UCSD-AML1 (cell line): ENCODE data around the gene CERT1.
"Not testable (repeated sequence)": the region's sequence is repeated elsewhere in the genome, so short reads cannot be mapped to it uniquely, and the experiment has no call there.

Experiments
- DNase-seq: peaks from one replicate; lab custom pipeline; 2025; ENCODE audit not compliant: unreplicated experiment; lab: John Stamatoyannopoulos, UW

Gene CERT1

DNA sequence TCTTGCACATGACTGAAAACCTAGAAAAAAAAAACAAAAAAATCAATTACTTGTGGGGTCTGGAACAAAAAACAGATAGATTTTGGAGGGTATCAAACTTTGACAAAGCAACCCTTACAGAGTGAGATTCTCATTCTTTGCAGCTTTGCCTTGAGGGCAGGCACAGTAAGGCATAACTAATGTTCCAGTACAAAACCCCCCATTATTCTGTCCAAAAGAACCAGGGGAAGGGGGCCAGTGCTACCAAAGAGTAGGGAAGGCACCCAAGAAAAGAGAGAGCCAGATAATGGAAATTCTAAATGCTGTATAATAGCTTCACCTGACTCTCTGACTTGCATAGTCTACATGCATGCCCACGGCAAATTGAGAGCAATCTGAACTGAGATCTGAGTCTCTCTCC is 13.2 kb upstream of the CERT1 start:
- DNase-seq: no peak

DNA sequence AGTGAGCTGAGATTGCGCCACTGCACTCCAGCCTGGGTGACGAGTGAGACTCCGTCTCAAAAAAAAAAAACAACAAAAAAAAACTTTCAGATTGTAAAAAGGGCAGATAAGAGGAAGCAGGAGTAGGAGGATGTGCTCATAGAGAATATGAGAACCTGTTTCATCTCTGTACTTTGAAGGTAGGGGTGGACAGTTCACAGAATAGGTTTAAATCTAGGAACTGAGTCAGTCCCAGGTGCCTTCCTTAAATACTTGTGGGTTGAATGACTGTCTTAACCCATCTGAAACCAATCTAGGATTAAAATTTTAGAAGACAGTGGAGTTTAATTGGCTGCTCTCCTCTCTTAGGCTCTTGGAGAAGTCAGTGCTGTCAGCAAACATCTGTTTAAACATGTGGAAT is 12.6 kb upstream of the CERT1 start:
- DNase-seq: no peak

DNA sequence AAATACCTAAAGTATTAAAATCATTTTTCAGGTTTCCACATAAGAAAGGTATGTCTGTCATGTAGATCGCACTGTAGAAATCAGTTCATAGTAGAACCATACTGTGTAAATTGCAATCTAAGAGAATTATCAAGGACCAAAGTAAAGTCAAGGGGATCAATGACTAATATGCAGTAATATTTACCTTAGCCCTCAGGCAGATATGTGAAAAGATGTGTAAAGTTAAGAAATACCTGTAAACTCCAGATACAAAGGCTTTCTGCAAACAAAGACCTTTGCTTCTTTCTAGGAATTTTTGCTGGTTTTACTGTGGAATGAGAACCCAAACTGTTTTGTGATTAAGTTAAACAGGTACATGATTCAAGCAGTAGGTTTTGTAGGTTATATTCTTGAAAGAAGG is 11.8 kb upstream of the CERT1 start:
- DNase-seq: no peak

DNA sequence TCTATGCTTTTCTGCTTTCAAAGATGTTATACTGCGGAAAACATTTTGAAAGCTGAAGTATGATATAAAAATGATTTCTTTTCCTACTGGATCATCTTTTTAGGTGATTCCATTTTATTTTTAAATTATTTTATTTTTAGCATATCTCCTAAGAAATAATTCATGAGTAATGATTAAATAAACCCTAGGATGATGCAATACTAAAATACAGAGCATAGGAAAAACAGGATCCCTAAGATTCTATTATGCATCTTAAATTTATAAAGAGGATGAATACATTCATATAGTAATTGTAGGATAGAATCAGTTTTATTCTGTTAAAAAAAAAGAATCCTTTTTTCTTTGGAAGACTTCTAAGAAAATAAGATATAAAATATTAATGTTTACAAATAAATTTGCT is 11.1 kb upstream of the CERT1 start:
- DNase-seq: no peak

DNA sequence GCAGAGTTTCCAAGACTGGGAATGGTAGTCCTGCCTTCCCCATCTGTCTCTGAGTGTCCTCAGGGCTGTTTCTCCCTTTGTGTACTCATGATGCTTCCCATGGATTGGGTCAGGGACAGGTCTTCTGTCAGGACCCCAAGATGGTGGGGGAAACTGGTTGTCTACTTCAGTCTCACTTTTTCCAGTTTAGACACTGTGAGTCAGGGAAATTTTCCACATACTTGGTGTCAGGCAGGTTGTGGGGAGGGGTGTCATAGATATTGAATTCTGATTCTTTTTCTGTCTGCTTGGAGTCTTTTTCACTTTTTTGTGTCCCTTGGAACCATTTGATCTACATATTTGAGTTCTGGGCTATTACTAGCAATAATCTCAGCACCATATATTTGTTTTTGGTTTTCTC is 10.6 kb upstream of the CERT1 start:
- DNase-seq: no peak

DNA sequence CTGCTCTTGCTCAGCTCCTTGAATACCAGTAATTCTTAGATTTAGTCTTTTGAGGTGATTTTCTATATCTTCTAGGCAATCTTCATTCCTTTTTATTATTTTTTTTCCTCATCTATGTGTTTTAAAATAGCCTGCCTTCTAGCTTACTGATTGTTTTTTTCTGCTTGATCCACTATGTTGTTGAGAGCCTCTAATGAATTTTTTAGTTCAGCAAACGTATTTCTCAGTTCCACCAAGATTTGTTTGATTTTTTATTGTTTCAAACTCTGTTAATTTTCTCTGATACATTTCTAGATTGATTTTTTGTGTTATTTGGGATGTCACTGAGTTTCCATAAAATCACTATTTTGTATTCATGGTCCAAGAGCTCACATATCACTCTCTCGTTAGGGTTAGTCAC is 9.8 kb upstream of the CERT1 start:
- DNase-seq: no peak

DNA sequence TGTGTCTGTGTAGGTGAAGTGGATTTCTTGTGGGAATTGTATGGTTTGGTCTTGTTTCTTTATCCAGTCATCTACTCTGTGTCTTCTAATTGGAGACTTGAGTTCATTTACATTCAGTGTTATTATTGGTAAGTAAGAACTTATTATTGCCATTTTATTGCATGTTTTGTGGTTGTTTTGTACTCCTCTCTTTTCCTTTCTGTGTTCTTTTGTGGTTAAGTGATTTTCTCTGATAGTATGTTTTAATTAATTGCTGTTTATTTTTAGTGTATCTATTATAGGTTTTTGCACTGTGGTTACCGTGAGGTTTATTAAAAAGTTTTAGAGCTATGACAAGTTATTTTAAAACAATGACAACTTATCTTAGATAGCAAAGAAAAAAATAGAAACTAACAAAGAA is 8.3 kb upstream of the CERT1 start:
- DNase-seq: no peak

DNA sequence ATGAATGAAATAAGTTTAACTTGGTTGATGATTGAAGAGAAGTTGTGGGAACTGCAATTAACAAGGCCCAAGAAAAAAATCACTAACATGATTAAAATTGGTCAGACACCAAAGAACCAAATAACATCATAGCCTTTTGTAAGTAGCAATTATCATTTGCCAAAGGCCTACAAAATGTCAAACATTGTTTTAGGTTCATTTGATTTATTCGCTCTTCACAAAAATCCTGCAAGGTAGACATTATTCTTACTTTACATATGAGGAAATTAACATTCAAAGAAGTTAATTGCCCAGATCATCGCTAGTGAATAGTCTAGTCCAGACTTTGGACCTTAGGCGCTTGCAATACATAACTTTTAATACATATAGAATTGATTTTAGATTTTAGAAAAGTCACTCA is 2.9 kb upstream of the CERT1 start:
- no peak for DNase-seq

DNA sequence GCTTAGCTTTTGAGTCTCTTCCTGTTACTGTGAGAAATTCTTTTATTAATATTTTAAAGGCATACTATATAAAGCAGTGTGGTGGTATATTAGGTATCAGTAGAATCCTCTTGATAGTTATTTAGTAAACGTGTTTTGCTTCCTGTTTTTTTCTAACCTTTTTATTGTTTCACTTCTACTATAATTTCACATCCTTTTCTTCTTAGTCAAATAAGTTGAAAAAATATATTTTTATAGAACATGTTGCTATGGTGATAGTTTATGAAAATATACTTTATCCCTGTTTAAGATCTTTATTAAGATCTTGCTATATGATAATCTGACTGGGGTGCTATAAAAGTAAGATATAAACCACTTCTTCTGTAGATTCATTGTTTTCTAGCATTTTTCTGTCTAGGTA is 2.4 kb upstream of the CERT1 start:
- no peak for DNase-seq

DNA sequence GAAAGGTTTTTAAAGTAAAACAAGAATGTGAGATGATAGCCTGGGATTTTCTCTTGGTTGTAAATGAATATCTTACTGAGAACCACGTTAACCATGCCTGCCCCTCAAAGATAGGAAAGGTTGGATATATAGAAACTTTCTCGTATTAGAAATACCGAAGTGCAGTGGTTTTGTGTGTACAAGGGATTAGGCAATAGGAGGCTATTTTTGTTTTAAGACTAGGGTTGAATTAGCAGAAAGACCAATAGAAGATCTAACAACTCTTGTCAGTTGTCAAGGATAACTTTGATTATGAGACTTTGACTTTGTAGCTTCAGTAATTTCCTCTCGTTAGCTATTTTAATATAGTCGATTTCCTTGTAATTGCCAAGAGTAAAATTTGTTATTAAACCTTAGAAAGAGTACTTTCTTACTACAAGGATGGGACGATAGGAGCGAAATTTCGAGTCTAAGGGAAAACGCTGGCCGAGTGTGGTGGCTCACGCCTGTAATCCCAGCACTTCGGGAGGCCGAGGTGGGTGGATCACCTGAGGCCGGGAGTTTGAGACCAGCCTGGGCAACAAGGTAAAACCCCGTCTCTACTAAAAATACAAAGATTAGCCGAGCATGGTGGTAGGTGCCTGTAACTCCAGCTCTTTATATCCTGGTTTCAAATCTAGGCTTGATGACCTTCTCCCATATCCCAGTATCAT is 1.1 kb upstream of the CERT1 start:
- no peak for DNase-seq

DNA sequence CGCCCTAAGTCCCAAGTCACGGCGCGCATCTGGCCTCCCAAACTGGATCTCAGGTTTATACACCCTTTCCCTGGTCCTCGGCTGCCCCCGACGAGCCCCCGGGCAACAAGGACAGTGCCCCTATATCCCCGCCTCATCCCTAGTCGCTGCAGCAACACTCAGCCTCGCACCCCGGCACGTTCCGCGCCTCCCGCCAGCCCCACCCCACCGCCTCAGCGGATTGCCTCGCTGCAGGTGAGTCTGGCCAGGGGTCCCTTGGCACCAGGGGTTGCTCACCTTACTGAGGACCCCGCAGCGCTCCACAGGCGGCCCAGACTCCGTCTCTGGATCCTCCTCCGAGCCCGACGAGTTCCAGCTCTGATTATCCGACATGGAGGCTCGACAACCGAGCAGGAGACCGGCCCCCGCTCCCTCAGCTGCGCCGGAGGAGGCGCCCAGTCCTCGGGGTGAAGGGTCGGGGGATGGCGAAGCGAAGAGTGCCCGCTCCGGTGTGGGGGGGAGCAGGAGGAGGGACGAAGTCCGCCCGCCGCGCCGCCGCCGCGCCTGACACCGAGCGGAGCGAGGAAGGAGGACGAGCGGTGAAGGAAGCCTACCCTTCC is 494 bp downstream of the CERT1 start:
- peak; percentile 51 for DNase-seq

DNA sequence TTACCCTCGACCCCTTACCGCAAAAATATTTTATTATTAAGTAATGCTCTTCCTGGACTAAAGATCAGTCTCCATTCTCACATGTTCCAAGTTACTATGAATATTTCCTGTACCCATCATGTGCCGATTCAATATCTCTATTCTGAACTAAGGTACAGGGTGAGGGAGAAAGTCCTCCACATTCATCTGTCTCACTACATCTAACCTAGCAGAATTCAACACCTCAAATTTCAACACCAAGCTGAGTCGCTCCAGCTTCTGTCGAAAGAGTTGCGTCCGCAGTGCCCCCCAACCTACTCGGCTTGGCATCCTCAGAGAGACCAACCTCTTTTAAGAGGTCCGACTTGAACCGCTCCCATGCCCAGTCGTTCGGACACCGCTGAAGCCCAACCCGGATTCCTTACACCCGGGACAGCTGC is 1.0 kb downstream of the CERT1 start:
- no peak for DNase-seq

DNA sequence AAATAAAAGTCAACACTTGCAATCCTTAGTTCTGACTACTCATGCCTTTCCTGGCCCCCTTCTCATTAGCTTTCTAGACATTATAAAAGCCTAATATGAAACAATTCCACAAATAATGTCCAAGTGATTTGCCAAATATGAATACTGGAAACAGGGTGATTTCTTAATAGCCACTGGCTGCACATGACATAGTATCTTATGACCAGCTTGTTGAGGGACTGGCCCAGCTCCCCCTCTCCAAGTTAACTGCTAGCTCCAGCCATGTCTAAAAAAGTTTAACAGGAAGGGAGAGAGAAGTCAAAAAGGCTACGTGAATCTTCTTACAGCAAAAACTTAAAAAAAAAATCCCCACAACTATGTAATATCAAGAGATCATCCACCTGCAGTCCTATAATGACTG is 1.5 kb downstream of the CERT1 start:
- DNase-seq: no peak

DNA sequence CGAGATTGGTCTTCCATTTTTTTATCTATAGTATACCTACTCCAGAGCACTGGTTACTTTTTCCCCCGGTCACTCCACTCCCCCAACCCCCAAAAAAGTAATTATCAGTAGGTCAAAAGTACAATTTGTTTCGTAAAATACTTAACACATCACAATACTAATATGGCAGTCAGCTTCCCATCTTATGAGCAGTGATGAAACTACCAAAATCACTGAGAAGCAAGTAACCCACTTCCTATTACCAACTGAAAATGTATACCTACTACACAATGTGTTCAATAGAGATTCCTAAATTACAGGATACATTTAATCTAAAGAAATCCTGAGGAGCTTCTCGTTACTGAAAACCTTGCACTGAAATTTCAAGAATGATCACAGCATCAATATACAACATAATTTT is 1.9 kb downstream of the CERT1 start:
- DNase-seq: no peak

DNA sequence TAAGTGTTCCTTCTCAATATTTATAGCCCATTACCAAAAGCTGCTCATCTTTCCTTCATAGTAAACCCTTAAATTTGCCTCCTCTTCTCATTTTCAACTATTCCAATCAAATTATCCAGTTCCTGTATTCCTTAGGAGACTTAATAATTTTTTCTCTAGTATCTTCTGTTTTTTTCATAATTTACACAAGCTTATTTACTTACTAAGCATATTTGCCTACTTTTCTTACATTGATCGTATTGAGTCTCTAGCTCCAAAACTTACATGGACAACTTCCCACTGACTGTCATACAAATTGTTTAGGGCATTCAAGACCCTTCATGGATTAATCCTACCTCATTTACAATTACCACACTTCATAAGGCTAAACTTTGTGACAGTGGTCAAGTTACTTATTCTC is 3.6 kb downstream of the CERT1 start:
- no peak for DNase-seq

DNA sequence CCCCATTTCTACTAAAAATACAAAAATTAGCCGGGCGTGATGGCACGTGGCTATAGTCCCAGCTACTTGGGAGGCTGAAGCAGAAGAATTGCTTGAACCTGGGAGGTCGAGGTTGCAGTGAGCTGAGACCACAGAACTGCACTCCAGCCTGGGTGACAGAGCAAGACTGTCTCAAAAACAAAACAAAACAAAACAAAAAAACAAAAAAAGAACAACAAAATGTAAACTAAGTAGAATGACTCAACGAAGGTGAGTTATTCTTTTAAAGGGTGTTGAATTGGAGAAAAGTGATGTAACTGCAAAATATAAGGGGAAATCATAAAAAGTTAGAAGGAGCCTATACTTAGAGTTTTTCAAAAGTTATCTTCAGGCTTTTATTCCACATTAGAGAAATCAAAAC is 6.3 kb downstream of the CERT1 start:
- DNase-seq: not testable (repeated sequence)

DNA sequence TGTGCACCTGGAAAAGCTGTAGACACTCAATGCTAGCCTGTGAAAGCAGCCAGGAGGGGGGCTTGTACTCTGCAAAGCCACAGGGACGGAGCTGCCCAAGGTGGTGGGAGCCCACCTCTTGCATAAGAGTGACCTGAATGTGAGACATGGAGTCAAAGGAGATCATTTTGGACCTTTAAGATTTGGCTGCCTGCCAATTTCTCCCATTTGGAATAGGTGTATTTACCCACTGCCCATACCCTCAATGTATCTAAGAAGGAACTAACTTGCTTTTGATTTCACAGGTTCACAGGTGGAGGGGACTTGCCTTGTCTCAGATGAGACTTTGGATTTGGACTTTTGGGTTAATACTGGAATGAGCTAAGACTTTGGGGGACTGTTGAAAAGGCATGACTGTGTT is 12.6 kb downstream of the CERT1 start:
- not testable (repeated sequence) for DNase-seq

DNA sequence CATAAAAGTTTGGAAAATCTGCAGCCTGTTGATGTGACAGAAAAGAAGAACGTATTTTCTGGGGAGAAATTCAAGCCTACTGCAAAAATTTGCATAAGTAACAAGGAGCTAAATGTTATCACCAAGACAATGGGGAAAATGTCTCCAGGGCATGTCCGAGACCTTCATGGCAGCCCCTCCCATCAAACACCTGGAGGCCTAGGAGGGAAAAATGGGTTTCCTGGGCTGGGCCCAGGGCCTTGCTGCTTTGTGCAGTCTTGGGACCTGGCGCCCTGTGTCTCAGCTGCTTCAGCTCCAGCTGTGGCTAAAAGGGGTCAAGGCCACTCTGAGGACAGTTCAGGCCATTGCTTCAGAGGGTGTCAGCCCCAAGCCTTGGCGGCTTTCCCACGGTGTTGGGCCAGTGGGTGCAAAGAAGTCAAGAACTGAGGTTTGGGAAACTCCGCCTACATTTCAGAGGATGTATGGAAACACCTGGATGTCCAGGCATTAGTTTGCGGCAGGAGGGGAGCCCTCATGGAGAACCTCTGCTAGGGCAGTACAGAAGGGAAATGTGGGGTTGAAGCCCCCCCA is 13.1 kb downstream of the CERT1 start:
- no peak for DNase-seq

DNA sequence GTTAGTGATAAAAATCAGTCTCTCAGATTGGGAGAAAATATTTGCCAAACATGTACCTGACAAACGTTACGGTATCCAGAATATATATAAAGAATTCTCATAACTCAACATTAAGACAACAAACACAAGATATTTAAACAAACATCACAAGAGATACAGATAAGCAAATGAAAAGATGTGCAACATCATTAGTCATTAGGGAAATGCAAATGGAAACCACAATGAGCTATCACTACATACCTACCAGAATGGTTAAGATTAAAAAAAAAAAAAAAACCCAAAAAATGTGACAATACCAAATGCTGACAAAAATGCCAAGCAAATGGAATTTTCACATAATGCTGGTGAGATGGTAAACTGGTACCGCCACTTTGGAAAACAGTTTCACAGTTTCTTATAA is 15.4 kb downstream of the CERT1 start:
- no peak for DNase-seq

DNA sequence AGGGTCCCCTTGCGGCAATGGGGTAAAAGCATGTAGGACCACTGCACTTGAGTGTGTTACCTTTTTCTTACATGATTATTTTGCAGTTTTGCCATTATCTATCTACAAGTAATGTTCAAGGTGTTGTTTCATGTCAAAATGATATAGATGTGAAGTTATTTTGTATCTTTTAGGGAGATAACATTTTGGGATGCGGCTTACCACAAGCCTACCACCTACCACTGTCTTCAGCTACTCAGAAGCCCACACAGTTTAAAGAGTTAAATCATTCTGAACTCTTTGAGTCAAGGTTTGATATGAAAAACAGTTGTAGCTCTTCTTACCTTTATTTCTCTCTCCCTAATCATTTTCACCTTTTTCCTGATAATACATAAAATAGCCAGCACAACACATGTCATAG is 19.8 kb downstream of the CERT1 start:
- no peak for DNase-seq

DNA sequence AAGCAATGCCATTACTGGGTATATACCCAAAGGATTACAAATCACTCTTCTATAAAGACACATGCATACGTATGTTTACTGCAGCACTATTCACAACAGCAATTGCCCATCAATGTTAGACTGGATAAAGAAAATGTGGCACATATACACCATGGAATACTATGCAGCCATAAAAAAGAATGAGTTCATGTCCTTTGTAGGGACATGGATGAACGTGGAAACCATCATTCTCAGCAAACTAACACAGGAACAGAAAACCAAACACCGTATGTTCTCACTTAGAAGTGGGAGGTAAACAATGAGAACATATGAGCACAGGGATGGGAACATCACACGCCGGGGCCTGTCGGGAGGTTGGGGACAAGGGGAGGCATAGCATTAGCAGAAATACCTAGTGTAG is 21.6 kb downstream of the CERT1 start:
- not testable (repeated sequence) for DNase-seq

DNA sequence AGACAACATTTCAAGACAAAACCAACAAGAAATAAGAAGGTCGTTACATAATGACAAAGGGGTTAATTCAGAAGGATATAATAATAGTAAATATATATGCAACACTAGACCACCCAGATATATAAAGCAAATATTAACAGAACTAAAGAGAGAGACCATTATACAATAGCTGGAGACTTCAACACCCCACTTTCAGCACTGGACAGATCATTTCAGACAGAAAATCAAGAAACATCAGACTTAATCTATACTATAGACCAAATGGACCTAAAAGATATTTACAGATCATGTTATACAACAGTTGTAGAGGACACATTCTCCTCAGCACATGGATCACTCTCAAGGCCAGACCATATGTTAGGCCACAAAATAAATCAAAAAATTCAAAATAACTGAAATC is 26.8 kb downstream of the CERT1 start:
- DNase-seq: no peak

DNA sequence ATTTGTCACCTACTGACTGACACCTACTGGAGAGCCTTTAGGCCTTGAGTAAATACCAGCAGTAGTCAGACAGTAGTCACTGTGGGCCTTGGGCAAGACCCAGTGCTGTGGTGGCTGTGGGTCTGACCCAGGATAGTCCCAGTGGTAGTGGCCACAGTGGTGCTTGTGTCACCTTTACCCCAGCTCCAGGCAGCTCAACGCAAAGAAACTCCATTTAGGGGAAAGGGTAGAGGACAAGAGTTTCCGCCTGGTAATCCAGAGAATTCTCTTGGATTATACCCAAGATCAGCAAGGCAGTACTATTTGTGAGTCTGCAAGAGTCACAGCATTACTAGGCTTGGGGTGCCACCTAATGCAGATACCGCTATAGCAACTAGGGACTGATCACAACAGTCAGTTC is 28.9 kb downstream of the CERT1 start:
- no peak for DNase-seq
